HUES48 (cell line): ENCODE measurements around the gene PCGF3.

ENCODE experiments used
- H3K27ac ChIP-seq: one replicate; pipeline ENCODE4 v1.7.0; 2013; ENCODE audit warnings: low read depth, low read length, inconsistent platforms
- H3K27me3 ChIP-seq: 2 replicates; pipeline ENCODE4 v1.6.1; 2013; ENCODE audit warnings: mild to moderate bottlenecking, low read length; ENCODE audit not compliant: control insufficient read depth, insufficient read depth
- H3K36me3 ChIP-seq: 2 replicates; pipeline ENCODE4 v1.6.1; 2013; ENCODE audit warnings: low read length; ENCODE audit not compliant: control insufficient read depth, insufficient read depth
- H3K4me1 ChIP-seq: 2 replicates; pipeline ENCODE4 v1.6.1; 2013; ENCODE audit warnings: mild to moderate bottlenecking, low read length; ENCODE audit not compliant: control insufficient read depth, insufficient read depth
- H3K4me3 ChIP-seq: 2 replicates; pipeline ENCODE4 v1.5.1; 2013; ENCODE audit warnings: mild to moderate bottlenecking, low read depth, low read length
- H3K9ac ChIP-seq: 2 replicates; pipeline ENCODE4 v1.6.1; 2013; ENCODE audit warnings: mild to moderate bottlenecking, low read depth, low read length, moderate library complexity
- H3K9me3 ChIP-seq: 2 replicates; pipeline ENCODE4 v1.6.1; 2013; ENCODE audit warnings: low read length; ENCODE audit not compliant: control insufficient read depth, insufficient read depth

PCGF3 gene, protein sequence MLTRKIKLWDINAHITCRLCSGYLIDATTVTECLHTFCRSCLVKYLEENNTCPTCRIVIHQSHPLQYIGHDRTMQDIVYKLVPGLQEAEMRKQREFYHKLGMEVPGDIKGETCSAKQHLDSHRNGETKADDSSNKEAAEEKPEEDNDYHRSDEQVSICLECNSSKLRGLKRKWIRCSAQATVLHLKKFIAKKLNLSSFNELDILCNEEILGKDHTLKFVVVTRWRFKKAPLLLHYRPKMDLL

DNA sequence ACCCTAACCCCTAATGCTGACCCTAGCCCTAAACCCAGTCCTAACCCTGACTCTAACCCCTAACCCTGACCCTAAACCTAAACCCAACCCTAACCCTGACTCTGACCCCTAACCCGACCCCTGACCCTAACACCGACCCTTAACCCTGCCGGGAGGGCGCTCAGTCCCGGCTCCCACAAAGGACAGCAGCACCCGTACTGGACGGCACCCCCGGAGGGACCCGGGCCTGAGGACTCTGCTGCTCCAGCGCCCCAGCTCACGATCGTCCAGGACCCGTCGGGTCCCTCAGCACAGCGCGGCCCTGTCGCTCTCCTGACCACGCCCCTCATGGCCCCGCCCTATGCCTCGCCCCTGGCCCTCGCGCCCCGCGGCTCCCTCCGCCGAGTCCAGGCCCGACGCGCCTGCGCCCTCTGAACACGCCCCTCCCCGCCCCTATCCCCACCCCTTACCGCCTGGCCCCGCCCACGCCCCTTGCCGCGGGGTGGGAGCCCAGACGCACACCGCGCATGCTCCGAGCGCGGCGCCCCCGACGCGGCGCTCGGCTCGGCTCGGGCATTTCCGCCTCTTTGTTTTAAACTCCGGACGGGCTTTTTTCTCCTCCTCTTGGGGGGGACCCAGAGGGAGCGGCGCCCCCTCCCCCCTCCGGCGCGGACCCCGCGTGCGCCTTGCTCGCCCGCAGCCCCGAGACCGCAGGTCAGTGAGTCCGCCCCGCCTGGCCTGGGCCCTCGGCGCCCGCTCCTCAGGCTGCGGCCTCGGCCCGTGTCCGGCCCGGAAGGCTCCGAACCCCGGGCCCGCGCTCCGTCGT is at the start of gene PCGF3:
PCGF3 (plus strand) TSS at position 555 of the 805 bp plus-strand sequence. CDS start 27,849 bp downstream, outside the sequence.
- Histone ChIP-seq H3K27me3 (peaks cover 5% of the 10 kb centered on the region), H3K36me3 (peaks cover 6% of the 10 kb centered on the region), H3K9ac (peak within 1 kb of the TSS; percentile 94), H3K27ac (peak within 1 kb of the TSS; percentile 82), H3K4me1 (peaks cover 5% of the 10 kb centered on the region; the same call in 1 of the 2 replicates), H3K9me3 (no peaks in the 10 kb centered on the region), H3K4me3 (peak within 1 kb of the TSS; percentile 86)

DNA sequence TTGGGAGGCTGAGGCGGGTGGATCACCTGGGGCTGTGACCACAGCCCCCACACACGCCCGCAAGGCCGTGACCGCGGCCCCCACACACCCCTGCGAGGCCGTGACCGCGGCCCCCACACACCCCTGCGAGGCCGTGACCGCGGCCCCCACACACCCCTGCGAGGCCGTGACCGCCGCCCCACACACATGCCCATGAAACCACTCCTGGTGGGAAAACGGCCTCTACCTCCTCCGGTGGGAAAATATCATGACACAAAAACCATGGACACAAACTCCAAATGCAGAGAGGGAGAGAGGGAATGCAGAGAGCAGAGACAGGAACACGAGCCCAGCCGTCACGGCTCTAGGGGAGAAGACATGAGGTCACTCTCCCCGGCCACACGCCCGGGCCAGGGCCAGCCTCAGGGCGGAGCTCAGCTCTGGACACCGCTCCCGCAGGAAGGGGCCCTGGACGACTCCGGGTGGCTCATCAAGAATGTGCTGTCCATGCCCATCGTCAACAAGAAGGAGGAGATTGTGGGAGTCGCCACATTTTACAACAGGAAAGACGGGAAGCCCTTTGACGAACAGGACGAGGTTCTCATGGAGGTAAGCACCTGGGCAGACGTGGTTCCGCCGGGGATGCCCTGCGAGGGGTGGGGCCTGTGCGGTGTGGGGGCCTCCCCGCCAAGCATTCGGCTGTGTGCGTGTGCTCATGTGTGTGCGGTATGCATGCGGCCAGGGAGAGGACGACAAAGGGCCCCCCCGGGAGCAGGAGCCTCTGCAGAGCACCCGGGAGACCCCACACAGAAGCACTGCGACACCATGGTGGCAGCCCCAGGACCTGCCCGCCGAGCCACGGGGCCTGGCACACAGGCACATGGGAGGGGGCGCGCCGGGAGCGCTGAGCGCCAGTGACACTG is 48.9 kb upstream of the PCGF3 start:
- H3K4me1 ChIP-seq, result no peaks in the 10 kb centered on the region
- H3K9me3 ChIP-seq, result no peaks in the 10 kb centered on the region
- H3K4me3 ChIP-seq, result no peak overlapping the region
- no peak overlapping the region for H3K27ac ChIP-seq
- H3K27me3 ChIP-seq, result no peaks in the 10 kb centered on the region
- H3K9ac ChIP-seq, result no peak overlapping the region
- no peaks in the 10 kb centered on the region for H3K36me3 ChIP-seq

DNA sequence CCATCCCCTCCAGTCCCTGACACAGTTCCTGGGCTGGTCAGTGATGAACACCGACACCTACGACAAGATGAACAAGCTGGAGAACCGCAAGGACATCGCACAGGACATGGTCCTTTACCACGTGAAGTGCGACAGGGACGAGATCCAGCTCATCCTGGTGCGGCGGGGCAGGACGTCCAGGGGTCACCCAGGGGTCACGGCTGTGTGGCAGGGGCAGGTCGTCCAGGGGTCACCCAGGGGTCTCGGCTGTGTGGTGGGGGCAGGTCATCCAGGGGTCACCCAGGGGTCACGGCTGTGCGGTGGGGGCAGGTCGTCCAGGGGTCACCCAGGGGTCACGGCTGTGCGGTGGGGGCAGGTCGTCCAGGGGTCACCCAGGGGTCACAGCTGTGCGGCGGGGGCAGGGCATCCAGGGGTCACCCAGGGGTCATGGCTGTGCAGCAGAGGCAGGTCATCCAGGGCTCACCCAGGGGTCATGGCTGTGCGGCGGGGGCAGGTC is 48.2 kb upstream of the PCGF3 start:
- Histone ChIP-seq H3K27ac (no peak overlapping the region), H3K9me3 (no peaks in the 10 kb centered on the region), H3K4me1 (no peaks in the 10 kb centered on the region), H3K27me3 (no peaks in the 10 kb centered on the region), H3K4me3 (no peak overlapping the region), H3K36me3 (no peaks in the 10 kb centered on the region), H3K9ac (no peak overlapping the region)

DNA sequence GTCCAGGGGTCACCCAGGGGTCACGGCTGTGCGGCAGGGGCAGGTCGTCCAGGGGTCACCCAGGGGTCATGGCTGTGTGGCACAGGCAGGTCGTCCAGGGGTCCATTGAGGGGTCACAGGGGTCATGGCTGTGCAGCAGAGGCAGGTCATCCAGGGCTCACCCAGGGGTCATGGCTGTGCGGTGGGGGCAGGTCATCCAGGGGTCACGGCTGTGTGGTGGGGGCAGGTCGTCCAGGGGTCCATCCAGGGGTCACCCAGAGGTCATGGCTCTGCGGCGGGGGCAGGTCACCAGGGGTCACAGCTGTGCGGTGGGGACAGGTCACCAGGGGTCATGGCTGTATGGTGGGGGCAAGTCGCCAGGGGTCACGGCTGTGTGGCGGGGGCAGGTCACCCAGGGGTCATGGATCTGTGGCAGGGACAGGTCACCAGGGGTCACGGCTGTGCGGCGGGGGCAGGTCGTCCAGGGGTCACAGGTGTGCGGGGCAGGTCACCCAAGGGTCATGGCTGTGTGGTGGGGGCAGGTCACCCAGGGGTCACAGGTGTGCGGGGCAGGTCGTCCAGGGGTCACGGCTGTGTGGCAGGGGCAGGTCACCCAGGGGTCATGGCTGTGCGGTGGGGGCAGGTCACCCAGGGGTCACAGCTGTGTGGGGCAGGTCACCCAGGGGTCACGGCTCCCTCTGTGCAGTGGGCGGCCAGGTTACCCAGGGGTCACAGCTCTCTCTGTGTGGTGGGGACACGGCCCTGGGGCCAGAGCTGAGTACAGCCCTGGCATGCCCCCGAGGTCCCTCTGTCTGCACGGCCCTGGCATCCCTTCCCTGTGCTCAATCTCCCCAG is 47.6 kb upstream of the PCGF3 start:
- Histone ChIP-seq H3K27me3 (no peaks in the 10 kb centered on the region), H3K4me3 (no peak overlapping the region), H3K9me3 (no peaks in the 10 kb centered on the region), H3K9ac (no peak overlapping the region), H3K4me1 (no peaks in the 10 kb centered on the region), H3K36me3 (no peaks in the 10 kb centered on the region), H3K27ac (no peak overlapping the region)

DNA sequence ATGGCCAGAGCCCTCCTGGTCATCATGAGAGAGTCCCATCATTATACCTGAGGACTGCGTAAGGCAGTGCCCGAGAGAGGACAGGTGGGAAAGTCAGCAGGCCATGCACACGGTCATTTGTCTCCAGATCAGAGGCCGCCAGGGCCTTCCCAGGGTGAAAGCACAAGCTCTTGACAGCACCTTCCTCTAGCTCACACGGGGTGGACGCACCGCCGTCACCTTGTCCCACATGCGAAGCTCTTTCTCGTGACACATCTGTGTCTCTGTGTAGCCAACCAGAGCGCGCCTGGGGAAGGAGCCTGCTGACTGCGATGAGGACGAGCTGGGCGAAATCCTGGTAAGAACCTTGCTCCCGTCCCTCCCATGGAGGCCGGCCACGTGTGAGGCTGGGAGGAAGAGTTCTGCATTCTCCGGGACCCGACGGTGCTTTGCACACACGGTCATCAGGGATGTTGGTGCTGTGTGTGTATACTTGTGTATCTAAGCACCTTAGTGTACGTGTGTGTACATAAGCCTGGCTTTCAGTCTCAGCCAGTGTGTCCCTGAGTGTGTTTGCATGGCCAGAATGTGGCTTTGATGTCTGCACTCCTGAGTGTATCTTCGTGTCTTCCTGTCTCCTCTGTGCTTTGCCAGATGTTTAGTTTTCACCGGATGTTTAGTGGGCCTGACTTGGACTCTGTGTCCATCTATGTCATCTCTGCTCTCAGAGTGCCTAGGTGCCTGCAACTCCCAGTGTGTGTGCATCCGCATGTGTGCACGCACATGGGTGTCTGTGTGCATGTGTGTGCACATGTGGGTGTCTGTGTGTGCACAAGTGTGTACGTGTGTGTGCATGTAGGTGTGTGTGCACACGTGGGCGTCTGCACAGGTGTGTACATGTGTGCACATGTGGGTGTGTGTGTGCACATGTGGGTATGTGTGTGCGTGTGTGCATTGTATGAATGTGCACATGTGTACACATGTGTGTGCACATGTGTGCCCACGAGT is 46.7 kb upstream of the PCGF3 start:
- Histone ChIP-seq H3K9ac (no peak overlapping the region), H3K4me1 (no peaks in the 10 kb centered on the region)

DNA sequence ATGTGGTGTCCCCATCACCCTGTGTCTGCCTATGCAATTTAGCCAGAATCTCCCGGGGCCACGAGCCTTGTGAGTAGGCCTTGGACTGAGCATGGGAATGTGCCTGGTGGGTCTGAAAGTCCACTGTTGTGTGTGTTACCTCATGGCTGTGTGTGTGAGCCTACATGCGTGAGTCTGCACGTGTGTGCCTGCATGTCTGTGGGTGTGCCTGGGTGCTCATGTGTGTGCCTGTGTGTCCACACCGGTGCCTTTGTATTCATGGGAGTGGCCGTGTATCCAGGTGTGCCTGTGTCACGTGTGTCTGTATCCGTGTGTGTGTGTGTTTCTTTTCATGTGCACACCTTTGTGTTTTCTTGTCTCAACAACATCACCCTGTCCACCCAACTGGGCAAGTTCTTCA is 45.8 kb upstream of the PCGF3 start:
- H3K27ac ChIP-seq, result no peak overlapping the region
- no peaks in the 10 kb centered on the region for H3K36me3 ChIP-seq
- no peak overlapping the region for H3K4me3 ChIP-seq
- H3K9me3 ChIP-seq, result no peaks in the 10 kb centered on the region
- 0 out of 2 replicates have a peak, but pooled peaks cover 3% of the 10 kb centered on the region for H3K4me1 ChIP-seq
- no peak overlapping the region for H3K9ac ChIP-seq
- no peaks in the 10 kb centered on the region for H3K27me3 ChIP-seq

More for the DNA sequence above, 46.7 kb upstream of the PCGF3 start:
- Histone ChIP-seq H3K27ac (no peak overlapping the region), H3K27me3 (no peaks in the 10 kb centered on the region), H3K9me3 (no peaks in the 10 kb centered on the region), H3K4me3 (no peak overlapping the region), H3K36me3 (no peaks in the 10 kb centered on the region)

DNA sequence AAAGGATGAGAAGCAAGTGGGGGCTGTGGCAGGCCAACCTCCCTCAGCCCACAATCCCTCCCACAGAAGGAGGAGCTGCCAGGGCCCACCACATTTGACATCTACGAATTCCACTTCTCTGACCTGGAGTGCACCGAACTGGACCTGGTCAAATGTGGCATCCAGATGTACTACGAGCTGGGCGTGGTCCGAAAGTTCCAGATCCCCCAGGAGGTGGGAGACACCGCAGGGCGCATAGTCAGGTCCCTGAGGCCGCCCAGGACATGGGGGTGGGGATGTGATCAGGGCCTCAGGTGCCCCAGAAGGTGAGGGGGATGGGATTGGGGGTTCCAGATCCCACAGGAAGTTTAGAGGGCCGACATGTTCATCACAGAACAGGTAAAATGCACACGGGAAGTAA is 45.2 kb upstream of the PCGF3 start:
- no peaks in the 10 kb centered on the region for H3K27me3 ChIP-seq
- H3K27ac ChIP-seq, result no peak overlapping the region
- H3K4me1 ChIP-seq, result 0 out of 2 replicates have a peak, but pooled peaks cover 3% of the 10 kb centered on the region
- H3K9me3 ChIP-seq, result no peaks in the 10 kb centered on the region
- H3K9ac ChIP-seq, result no peak overlapping the region
- H3K4me3 ChIP-seq, result no peak overlapping the region
- H3K36me3 ChIP-seq, result no peaks in the 10 kb centered on the region

DNA sequence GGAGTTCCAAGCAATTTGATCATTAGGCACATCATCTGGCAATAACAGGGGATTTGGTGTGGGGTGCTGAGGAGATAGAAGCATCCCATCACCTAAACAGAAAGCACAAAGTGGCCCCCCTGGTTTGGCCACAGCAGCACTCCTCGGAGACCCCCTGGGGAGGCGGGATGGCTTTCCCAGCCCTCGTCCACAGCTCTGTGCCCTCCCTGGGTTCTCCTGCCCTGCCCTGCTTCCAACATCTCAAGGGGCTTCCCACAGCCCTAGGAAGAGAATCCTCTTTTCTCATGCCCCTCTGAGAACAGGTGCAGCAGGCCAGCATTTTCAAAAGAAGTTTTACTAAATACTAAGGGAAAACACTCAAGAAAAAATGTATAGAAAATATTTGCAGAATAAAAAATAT is 44.4 kb upstream of the PCGF3 start:
- Histone ChIP-seq H3K9ac (no peak overlapping the region), H3K4me1 (0 out of 2 replicates have a peak, but pooled peaks cover 3% of the 10 kb centered on the region), H3K36me3 (no peaks in the 10 kb centered on the region), H3K27ac (no peak overlapping the region), H3K9me3 (no peaks in the 10 kb centered on the region), H3K4me3 (no peak overlapping the region), H3K27me3 (no peaks in the 10 kb centered on the region)

DNA sequence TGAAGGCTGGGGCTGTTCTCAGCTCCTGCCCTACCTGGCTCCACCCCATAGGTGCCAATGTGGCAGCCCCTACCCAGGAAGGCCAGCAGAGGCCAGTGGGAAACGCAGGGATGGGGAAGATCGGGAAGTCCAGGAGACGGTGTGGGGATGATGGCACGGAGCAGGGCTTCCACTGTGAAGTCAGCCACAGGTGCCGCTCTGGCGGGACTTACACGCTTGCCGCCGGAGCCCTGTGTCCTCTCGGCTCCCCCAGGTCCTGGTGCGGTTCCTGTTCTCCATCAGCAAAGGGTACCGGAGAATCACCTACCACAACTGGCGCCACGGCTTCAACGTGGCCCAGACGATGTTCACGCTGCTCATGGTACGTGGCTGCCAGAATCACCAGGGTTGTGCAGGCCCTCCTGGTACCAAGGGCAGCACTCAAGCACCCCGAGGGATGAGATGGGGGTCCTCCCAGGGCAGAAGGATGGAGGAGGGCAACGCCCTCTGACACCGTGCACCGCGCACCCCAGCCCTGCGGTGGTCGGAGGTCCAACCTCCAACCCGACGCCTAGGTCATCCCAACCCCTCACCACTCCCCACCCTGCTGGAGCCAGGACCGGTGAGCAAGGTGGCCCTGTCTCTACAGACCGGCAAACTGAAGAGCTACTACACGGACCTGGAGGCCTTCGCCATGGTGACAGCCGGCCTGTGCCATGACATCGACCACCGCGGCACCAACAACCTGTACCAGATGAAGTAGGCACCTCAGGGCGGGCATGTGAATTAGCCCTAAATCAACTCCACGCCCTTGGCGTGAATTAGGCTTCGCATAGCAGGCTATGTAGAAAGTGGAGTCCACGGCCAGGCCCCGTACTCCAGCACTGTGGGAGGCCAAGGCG is 43.5 kb upstream of the PCGF3 start:
- Histone ChIP-seq H3K27ac (no peak overlapping the region), H3K36me3 (no peaks in the 10 kb centered on the region), H3K9ac (no peak overlapping the region), H3K4me3 (no peak overlapping the region), H3K4me1 (0 out of 2 replicates have a peak, but pooled peaks cover 3% of the 10 kb centered on the region), H3K9me3 (no peaks in the 10 kb centered on the region), H3K27me3 (no peaks in the 10 kb centered on the region)
